ENCODE results near the gene SUPT3H. TPM values are rescaled to one million over a fixed set of nuclear protein-coding genes. Genes with fewer than 3 reads are reported as not detected.

Gene SUPT3H
- total RNA-seq, 1 donor from 2014 or later, result 13.3 TPM

GRCh38 chr6:45326698-45327417, 50.9 kb downstream of the SUPT3H start:
- Mint-ChIP-seq H3K4me1 (ENCODE audit: low read depth) (peaks cover 30% of the 10 kb centered on the region), H3K27ac (ENCODE audit: unreplicated experiment) (no peak overlapping the region), H3K36me3 (ENCODE audit: low read depth) (no peaks in the 10 kb centered on the region), H3K9me3 (ENCODE audit: low read depth) (no peaks in the 10 kb centered on the region), H3K4me3 (ENCODE audit: unreplicated experiment) (no peak overlapping the region), H3K27me3 (ENCODE audit: low read depth) (no peaks in the 10 kb centered on the region)
- no peak for DNase-seq (ENCODE audit: low spot score)
- no peak for TF ChIP-seq CTCF (IDR thresholded peaks at IDR 0.05)

DNA sequence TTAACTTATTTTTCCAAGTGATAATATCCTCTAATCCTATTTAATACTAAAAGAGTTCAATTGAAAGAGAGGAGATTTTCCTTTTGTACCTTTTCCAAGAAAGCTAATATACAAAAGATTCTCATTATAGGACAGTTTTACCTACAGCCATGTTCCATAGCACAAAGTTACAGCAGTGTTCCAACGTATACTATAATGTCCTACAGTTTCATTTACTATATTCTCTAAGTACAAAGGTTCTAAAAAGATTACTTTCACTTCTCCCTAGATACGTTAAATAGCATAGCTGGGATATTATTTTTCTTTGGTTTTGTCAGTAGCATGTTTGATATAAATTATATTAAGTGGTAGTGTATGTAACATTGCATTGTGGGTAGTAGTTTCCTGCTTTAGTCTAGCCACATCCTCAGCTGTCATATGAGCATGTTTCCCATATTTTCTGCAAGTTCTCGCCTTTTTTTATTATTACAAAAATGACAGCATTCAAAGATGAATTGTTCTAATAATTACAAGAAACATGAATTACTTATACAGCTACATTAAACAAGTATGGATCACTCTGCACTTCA, 54.0 kb downstream of the SUPT3H start:
- no peak overlapping the region for H3K4me3 Mint-ChIP-seq (ENCODE audit: unreplicated experiment)
- H3K9me3 Mint-ChIP-seq (ENCODE audit: low read depth), result no peaks in the 10 kb centered on the region
- H3K27ac Mint-ChIP-seq (ENCODE audit: unreplicated experiment), result no peak overlapping the region
- H3K27me3 Mint-ChIP-seq (ENCODE audit: low read depth), result no peaks in the 10 kb centered on the region
- H3K36me3 Mint-ChIP-seq (ENCODE audit: low read depth), result no peaks in the 10 kb centered on the region
- DNase-seq (ENCODE audit: low spot score), result no peak
- no peak for TF ChIP-seq CTCF (IDR thresholded peaks at IDR 0.05)
- peaks cover 19% of the 10 kb centered on the region for H3K4me1 Mint-ChIP-seq (ENCODE audit: low read depth)

- H3K4me1 Mint-ChIP-seq (ENCODE audit: low read depth), result peaks cover 5% of the 10 kb centered on the region
- H3K27ac Mint-ChIP-seq (ENCODE audit: unreplicated experiment), result no peak overlapping the region
- H3K27me3 Mint-ChIP-seq (ENCODE audit: low read depth), result no peaks in the 10 kb centered on the region
- H3K4me3 Mint-ChIP-seq (ENCODE audit: unreplicated experiment), result no peak overlapping the region
- DNase-seq (ENCODE audit: low spot score), result no peak
- peaks cover 9% of the 10 kb centered on the region for H3K9me3 Mint-ChIP-seq (ENCODE audit: low read depth)
- no peak for TF ChIP-seq CTCF (IDR thresholded peaks at IDR 0.05)
- peaks cover 9% of the 10 kb centered on the region for H3K36me3 Mint-ChIP-seq (ENCODE audit: low read depth)
Observed at GRCh38 chr6:45320349-45320748, 57.4 kb downstream of the SUPT3H start.

- Mint-ChIP-seq H3K4me1 (ENCODE audit: low read depth) (no peaks in the 10 kb centered on the region), H3K36me3 (ENCODE audit: low read depth) (peaks cover 14% of the 10 kb centered on the region), H3K27me3 (ENCODE audit: low read depth) (no peaks in the 10 kb centered on the region), H3K9me3 (ENCODE audit: low read depth) (peaks cover 21% of the 10 kb centered on the region), H3K27ac (ENCODE audit: unreplicated experiment) (no peak overlapping the region), H3K4me3 (ENCODE audit: unreplicated experiment) (no peak overlapping the region)
- no peak for TF ChIP-seq CTCF (IDR thresholded peaks at IDR 0.05)
- DNase-seq (ENCODE audit: low spot score), result no peak
Observed at GRCh38 chr6:45314146-45314545, 63.6 kb downstream of the SUPT3H start.

- Mint-ChIP-seq H3K4me1 (ENCODE audit: low read depth) (no peaks in the 10 kb centered on the region), H3K4me3 (ENCODE audit: unreplicated experiment) (no peak overlapping the region), H3K36me3 (ENCODE audit: low read depth) (peaks cover 9% of the 10 kb centered on the region), H3K27me3 (ENCODE audit: low read depth) (no peaks in the 10 kb centered on the region), H3K9me3 (ENCODE audit: low read depth) (peaks cover 19% of the 10 kb centered on the region), H3K27ac (ENCODE audit: unreplicated experiment) (no peak overlapping the region)
- DNase-seq (ENCODE audit: low spot score), result no peak
- no peak for TF ChIP-seq CTCF (IDR thresholded peaks at IDR 0.05)
Observed at GRCh38 chr6:45310118-45310788, 67.5 kb downstream of the SUPT3H start.

Measured in chondrocyte (in vitro differentiated cells).